Motor neuron (in vitro differentiated cells): Measurements from ENCODE around the gene EVI2A. TPM values are rescaled to one million over a fixed set of nuclear protein-coding genes. Genes with fewer than 3 reads are reported as not detected.
"Not testable (repeated sequence)": the region's sequence is repeated elsewhere in the genome, so short reads cannot be mapped to it uniquely, and the experiment has no call there.

Experiments used
- ATAC-seq, 8 experiments: fragments of 200-7000 bp; cut with Tn5 transposase; replicated peaks in 6 of 8; 2 replicates each; pipeline ENCODE4 v1.8.0; 2021; ENCODE audit warnings: mild to moderate bottlenecking in 8 of 8, moderate library complexity in 8 of 8
- H3K27ac ChIP-seq, 2 donors: fragments of 250-450 bp; sonication (Bioruptor Pico); 2 replicates each; pipeline ENCODE4 v1.9.0; 2021; ENCODE audit warnings: antibody characterized with exemption in 2 of 2, mild to moderate bottlenecking in 2 of 2, moderate library complexity in 1 of 2
- H3K4me1 ChIP-seq, 2 donors: fragments of 250-450 bp; sonication (Bioruptor Pico); replicated peaks in 1 of 2; 2 replicates each; pipeline ENCODE4 v1.6.1; 2021; ENCODE audit warnings: antibody characterized with exemption in 2 of 2, mild to moderate bottlenecking in 2 of 2, moderate library complexity in 1 of 2
- H3K4me3 ChIP-seq, 5 donors: fragments of 250-450 bp; sonication (Bioruptor Pico); 2 replicates each; pipeline ENCODE4 v1.9.0; 2021; ENCODE audit warnings: antibody characterized with exemption in 5 of 5, mild to moderate bottlenecking in 5 of 5, moderate library complexity in 4 of 5
- WGBS, 10 experiments: fragments of 450-650 bp; shearing (Covaris generic); methylation state at CpG; one replicate each; pipeline ENCODE4 v1.0.0; 2022; 5-methylcytosine and 5-hydroxymethylcytosine counted together
- in situ Hi-C, 9 experiments: fragments of 400-800 bp; cut with MboI; loops; one replicate each; pipeline ENCODE4 v1.15.0; 2021; ENCODE audit warnings: low sequenced_read_pairs in 9 of 9, low pct_unique_long_range_greater_than_20kb in 2 of 9; ENCODE audit not compliant: unreplicated experiment in 9 of 9
- total RNA-seq, 8 experiments: library from RNA; unstranded; fragments of 300-600 nt; gene quantifications; 2 replicates each; pipeline versions ENCODE4 v1.2.3 to v1.2.4, GENCODE V29; 2022

The EVI2A gene
- total RNA-seq, 8 experiments from 2014 or later: 0.50 to 14.5 (median 1.2) TPM

DNA sequence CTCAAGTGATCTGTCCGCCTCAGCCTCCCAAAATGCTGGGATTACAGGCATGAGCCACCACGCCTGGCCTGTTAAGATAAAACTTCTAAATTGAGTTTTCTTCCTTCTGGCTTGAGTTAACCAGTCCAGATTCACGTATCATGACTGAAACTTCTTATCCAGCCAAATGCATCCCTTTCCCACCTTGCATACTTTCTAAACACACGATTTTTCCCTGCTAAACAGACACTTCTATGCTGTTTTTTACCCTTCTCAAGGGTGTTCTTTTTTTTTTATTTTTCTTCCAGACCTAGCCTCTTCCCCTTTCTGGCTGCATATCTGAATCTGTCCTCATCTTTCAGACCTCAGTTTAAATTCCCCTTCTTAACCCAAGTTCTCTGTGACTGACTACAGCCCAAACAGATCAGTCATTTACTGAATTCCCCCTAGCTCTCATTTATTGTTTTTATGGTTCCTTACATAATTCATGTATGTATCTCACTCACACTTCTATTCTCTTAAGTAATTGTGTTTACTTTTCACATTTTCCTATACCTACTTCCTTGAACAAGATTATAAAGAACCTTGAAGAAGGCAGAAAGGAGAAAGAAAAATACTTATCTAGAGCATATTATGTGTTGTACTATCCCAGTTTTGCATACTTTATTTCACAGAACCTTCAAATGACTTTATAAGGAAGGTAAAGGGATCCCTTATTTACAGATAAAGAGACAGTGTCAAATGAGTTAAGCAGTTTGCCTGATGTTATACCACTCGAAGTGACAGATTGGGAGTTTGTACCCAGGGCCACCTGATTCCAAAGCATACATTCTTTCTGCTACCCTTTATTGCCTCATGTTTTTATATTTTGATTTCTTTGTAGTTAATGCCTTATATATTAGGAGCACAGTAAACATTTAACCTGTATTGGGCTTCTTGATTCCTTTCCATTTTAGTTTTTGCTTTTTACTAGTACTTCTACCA lies 12.8 kb downstream of the EVI2A start:
- Histone ChIP-seq H3K27ac (no peak overlapping the region), H3K4me1 (no peaks in the 10 kb centered on the region), H3K4me3 (no peak overlapping the region)
- in situ Hi-C loops: no loop called here
- ATAC-seq: peak in 1 of 8 experiments; percentile 66
- WGBS, 10 experiments: 25 to 92% (median 83%) methylated on average over 1 to 4 of the region's 5 CpGs

DNA sequence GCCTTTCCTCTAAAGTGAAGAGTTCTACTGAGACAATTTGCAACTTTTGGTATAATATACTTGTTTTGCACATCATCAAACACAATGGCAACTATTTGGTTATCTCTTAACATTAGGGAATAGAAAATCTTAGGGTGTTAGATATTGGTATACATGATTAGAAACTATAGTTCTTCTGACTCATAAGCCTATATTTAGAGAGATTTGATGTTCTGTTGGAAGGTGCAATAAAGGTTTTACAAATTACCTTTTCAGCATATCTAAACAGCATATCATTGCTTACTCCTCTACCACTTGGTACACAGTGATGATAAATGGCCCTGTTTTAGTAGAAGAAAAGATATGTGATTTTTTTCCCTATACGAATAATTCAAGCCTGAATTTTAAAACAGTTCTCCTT lies 13.8 kb downstream of the EVI2A start:
- WGBS, 10 experiments: 57 to 100% (median 78%) methylated on average over 1 of the region's 1 CpG
- H3K27ac ChIP-seq: no peak overlapping the region
- in situ Hi-C loops: no loop called here
- no peaks in the 10 kb centered on the region for H3K4me1 ChIP-seq
- ATAC-seq: peak in 2 of 8 experiments; percentile 11 to 23
- H3K4me3 ChIP-seq: no peak overlapping the region

DNA sequence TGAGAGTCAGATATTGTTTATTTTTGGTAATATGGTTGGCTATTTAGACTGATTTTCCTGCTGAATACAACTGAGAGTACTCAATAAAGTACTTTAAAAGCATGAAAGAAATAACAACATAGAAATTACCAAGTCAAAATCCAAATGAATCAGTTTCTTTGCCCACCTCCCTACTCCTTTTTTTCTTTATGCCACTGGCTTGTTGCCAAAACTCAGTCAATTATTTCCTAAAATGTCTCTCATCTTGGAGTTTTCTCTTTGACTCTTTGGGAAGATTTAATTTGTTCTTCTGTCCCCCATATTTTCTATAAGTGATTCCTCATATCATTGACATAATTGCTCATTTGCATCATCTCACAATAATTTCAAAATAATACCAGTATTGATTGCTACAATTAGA lies 21.8 kb downstream of the EVI2A start:
- no peak for ATAC-seq
- in situ Hi-C loops: no loop called here
- no peak overlapping the region for H3K27ac ChIP-seq
- no peak overlapping the region for H3K4me3 ChIP-seq
- H3K4me1 ChIP-seq: peaks cover 0 to 4% of the 10 kb centered on the region in 2 donors

DNA sequence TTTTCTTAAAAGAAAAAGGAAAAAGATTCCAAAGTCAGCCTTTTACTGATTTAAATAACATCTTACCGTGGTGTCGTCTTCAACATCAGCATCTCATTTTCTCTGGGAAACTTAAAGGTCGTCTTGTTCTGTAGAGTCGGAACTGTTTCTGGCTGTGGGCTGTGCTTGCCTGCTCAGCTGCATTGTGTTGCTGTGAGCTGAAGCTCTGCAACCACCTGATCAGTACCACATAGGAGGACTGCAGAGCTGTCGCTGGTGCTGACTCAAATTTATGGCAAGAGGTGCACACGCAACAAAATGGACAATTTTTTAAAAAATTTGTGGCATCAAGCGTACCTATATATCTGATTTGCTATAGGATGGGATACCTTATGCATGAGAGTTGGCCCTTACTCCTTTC lies 24.3 kb downstream of the EVI2A start, which contains the start of gene OMG:
Gene OMG (minus strand): TSS at position 150 of the 400 bp plus-strand sequence. CDS start 908 bp downstream, outside the sequence.
- Histone ChIP-seq H3K27ac (no peak within 1 kb of the TSS), H3K4me1 (peaks cover 0 to 4% of the 10 kb centered on the region in 2 donors), H3K4me3 (no peak within 1 kb of the TSS)
- 54 to 90% (median 72%) methylated on average over 1 to 7 of the region's 7 CpGs for WGBS, 10 experiments
- in situ Hi-C loops: no loop called here
- peak in 4 of 8 experiments; percentile 47 to 80 (median 64) for ATAC-seq

DNA sequence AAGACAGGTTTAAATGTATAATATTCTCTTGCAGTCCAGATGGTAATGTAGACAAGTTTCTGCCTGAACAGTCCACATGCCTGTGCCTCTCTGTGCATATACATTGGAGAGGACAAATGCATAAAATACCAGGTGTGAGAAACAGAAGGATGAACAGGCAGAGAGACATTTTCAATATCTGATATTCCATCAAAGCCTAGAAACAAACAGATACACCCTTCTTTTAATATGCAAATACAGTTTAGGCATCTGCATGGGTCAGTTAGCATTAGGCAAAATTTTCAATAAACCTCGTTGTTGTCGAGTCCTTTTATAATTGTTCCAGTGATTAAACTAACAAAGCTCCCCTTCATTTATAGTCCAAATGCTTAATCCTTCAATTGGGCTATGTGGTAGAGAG lies 25.3 kb downstream of the EVI2A start:
- Histone ChIP-seq H3K4me1 (peaks cover 0 to 4% of the 10 kb centered on the region in 2 donors), H3K4me3 (no peak overlapping the region), H3K27ac (no peak overlapping the region)
- in situ Hi-C loops: no loop called here
- 0 to 80% (median 50%) methylated on average over 2 of the region's 2 CpGs; no CpG with 5 or more reads in 1 of the 10 experiments for WGBS, 10 experiments
- peak in 3 of 8 experiments; percentile 26 to 63 (median 48) for ATAC-seq

DNA sequence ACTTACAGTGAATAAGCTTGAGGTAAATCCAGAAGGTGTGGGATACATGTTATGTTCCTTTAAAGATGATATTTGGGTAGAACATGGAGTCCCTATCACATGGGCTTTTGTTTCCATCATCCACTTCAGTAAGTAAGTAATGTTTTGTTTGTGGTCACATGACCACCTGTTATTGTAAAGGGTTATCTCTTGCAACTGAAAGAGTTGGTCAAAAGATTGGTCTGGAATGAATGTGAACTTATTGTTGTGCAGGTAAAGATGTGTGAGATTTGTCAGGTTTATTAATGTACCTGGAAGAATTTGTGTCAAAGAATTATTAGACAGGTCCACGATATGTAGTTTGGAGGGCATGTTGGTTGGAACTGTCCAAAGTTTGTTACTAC lies 25.9 kb downstream of the EVI2A start:
- Histone ChIP-seq H3K4me3 (no peak overlapping the region), H3K4me1 (peaks cover 0 to 4% of the 10 kb centered on the region in 2 donors), H3K27ac (no peak overlapping the region)
- WGBS, 10 experiments: 83 to 100% (median 100%) methylated on average over 1 of the region's 1 CpG; no CpG with 5 or more reads in 2 of the 10 experiments
- in situ Hi-C loops: no loop called here
- no peak for ATAC-seq

DNA sequence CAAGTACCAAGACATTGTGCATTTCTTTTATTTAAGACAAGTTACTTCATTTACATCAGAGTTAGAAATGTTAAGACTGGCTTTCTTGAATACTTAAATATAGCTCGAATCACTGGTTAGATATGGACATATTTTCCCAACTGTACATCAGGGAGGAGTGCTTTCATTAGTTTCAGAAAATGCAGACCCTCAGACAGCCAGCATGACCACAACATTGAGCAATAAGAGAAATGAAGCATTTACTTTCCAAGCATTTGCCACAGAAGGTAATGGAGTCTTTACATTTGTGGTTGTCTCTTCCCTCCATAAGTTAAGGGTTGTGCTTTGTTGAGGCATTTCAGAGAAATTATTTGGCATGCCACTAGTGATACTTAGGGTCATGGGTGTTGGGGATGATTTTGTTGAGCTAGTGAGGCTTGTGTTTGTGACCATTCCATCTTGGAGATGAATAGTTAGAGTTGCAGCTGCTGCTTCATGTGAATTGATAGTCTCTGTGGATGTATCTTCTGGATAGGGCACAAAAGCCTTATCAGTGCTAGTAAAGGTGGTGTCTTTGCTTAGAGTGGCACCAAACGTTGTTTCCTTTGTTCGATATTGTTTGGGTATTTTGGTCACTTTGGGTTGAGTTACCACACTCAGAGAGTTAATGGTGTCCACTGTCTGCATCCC lies 26.5 kb downstream of the EVI2A start:
- Histone ChIP-seq H3K27ac (no peak overlapping the region), H3K4me3 (no peak overlapping the region), H3K4me1 (peaks cover 0 to 4% of the 10 kb centered on the region in 2 donors)
- 0 to 100% (median 85%) methylated on average over 1 to 3 of the region's 3 CpGs; no CpG with 5 or more reads in 2 of the 10 experiments for WGBS, 10 experiments
- peak in 3 of 8 experiments; percentile 24 to 62 (median 33) for ATAC-seq
- in situ Hi-C loops: no loop called here

DNA sequence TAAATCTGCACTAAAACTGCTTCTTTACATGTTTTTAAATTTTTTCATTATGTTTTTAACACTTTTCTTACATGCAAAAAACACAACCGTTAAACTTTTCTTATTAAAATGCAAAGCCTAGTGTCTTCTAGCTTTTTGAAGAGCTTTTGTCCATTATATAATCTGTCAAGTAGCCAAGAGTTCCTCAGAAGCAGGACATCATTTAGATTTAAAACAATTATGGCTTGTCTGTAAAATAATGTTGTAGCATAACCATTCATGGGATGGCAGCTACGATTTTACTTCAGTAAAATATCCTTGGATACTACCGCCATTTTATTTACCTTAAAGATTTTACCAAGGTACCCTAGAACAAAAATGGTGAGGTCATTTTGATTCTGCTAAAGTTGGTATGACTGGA lies 27.2 kb downstream of the EVI2A start:
- Histone ChIP-seq H3K4me1 (peaks cover 0 to 4% of the 10 kb centered on the region in 2 donors), H3K4me3 (no peak overlapping the region), H3K27ac (no peak overlapping the region)
- in situ Hi-C loops: no loop called here
- no peak for ATAC-seq
- WGBS, 10 experiments: 14 to 96% (median 80%) methylated on average over 1 to 3 of the region's 3 CpGs; no CpG with 5 or more reads in 1 of the 10 experiments

DNA sequence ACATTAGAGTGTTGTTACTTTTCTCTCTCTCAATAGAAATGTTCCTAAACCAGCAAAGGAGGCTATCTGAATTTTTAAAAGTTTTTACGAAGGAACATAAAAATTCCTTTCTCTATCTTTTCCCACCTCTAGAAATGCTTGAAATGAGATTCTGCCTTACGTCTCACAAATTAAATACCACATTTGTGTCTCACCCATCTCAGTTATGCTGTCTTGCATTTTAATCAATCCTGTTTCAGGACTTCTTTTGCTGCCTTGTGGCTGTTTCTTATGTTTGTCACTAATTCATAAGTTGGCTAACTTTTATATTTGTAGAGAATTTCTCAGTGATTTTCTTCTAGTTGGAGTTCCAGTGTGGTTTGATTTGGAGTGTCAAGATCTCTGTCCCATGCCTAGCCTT lies 27.8 kb downstream of the EVI2A start:
- Histone ChIP-seq H3K27ac (no peak overlapping the region), H3K4me1 (peaks cover 0 to 4% of the 10 kb centered on the region in 2 donors), H3K4me3 (no peak overlapping the region)
- 25 to 100% (median 90%) methylated on average over 1 to 2 of the region's 2 CpGs for WGBS, 10 experiments
- ATAC-seq: peak in 2 of 8 experiments; percentile 24 to 41
- in situ Hi-C loops: no loop called here

DNA sequence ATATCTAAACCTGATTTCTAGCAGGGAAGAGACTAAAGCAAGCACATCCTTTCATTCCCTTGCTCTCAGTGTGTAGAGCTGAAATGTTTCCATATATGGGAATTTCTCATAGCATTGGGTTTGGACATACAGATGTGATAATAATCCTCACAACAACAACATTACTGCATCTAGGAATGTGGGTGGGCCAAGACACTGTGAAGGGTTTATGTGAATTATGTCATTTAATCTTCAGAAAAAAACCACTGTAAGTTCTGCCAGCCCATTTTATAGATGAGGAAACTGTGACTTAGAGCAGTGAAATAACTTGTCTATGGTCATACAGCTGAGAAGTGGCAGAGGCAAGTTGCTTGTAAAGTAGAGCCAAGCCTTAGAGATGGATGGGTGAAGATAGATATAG lies 29.6 kb downstream of the EVI2A start:
- Histone ChIP-seq H3K4me3 (no peak overlapping the region), H3K4me1 (peaks cover 0 to 4% of the 10 kb centered on the region in 2 donors), H3K27ac (no peak overlapping the region)
- ATAC-seq: peak in 1 of 8 experiments; percentile 48
- in situ Hi-C loops: no loop called here

DNA sequence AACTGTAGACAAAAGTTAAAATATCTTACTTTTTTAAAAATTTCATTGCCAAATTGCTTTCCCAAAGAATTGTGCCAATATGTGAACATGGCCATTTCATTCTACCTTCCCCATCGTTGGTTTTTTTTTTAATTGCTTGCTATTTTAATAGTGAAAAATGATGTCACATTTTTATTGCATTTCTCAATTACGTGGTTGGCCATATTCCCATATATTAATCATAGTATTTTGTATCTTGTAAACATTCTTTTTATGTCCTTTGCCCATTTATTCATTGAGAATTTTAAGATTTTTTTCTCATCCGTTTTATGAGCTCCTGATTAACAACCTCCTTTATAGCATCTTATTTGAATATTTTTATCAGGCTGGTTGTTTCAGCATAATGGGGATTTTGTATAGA lies 31.6 kb downstream of the EVI2A start:
- no peaks in the 10 kb centered on the region for H3K4me1 ChIP-seq
- no peak overlapping the region for H3K4me3 ChIP-seq
- ATAC-seq: no peak
- no peak overlapping the region for H3K27ac ChIP-seq
- WGBS, 10 experiments: 41 to 100% (median 94%) methylated on average over 1 to 3 of the region's 3 CpGs
- in situ Hi-C loops: no loop called here

DNA sequence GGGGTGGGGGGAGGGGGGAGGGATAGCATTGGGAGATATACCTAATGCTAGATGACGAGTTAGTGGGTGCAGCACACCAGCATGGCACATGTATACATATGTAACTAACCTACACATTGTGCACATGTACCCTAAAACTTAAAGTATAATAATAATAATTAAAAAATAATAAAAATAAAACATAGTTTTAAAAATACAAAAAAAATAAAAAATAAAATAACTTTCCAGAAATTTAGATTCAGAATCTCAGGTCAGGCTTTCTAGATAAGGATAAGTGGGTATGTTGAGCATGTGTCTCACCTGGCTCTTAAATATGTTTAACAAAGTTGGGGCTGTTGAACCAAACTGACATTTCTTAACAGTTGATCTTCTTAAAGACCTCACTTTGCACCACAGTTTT lies 33.5 kb downstream of the EVI2A start:
- in situ Hi-C loops, H3K4me3 ChIP-seq, H3K4me1 ChIP-seq, H3K27ac ChIP-seq, ATAC-seq: not testable (repeated sequence)
- WGBS, 10 experiments: 100% methylated on average over 1 of the region's 1 CpG; no CpG with 5 or more reads in 9 of the 10 experiments

DNA sequence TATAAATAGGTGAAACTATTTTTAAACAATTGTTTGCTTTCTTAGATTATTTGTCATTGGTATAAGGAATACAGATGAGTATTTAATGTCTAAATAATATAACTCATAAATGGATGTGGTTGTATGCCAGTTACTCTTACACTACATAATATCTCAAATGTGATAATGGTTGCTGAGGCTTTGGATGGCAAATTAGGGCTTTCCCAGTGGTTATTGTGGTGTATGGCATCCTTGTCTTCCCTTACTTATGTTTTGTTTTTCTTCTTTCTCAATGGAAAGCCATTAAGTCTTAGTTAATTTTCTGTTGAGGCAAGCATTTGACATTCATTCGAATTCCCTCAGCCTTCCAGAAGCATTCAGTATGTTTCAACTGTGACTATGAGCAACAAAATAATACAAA lies 34.8 kb downstream of the EVI2A start:
- no peak for ATAC-seq
- in situ Hi-C loops: no loop called here
- 75 to 100% (median 96%) methylated on average over 1 of the region's 1 CpG; no CpG with 5 or more reads in 4 of the 10 experiments for WGBS, 10 experiments

More for the DNA sequence above, 34.8 kb downstream of the EVI2A start:
- Histone ChIP-seq H3K27ac (no peak overlapping the region), H3K4me3 (no peak overlapping the region), H3K4me1 (no peaks in the 10 kb centered on the region)
